Smooth muscle cell of the brain vasculature (primary cell): ENCODE measurements around the gene FBLN5.
A peak's percentile ranks its signal among the peaks of the same experiment; 100 is the strongest.
"Not testable (repeated sequence)": the region's sequence is repeated elsewhere in the genome, so short reads cannot be mapped to it uniquely, and the experiment has no call there.

Source experiments
- DNase-seq: peaks from one replicate; pipeline ENCODE4 v3.0.0-alpha.2; 2012; ENCODE audit warnings: low read depth, low spot score

The FBLN5 gene

DNA sequence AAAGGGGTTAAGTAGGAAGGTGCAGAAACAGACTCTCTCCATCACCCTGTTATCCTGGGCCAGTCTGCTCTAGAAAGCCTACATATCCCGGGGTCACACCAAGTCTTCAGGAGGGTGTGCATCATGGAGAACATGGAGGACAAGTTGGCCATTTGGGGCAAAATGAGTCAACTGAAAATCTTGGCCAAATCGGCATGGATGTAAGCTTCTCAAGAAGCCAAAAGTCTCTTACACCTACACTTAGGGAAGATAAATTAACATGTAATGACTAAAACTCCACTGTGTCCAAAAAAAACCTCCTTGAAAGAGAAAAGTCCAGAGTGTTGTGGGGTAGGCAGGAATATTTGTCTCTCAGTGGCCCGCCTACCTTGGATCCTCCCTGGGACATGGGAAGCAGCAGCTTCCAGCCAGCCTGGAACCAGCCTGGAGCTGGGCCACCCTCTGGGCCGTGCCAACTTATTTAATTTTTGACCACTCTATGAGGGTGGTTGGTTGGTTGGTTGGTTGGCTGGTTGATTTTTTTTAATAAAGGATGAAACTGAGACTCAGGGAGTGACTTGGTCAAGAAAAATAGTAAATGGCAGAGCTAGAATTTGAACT is 62.3 kb downstream of the FBLN5 start:
- DNase-seq = no peak

- no peak for DNase-seq
These were observed 62.8 kb downstream of the FBLN5 start for GRCh38 chr14:91884664-91885063.

DNA sequence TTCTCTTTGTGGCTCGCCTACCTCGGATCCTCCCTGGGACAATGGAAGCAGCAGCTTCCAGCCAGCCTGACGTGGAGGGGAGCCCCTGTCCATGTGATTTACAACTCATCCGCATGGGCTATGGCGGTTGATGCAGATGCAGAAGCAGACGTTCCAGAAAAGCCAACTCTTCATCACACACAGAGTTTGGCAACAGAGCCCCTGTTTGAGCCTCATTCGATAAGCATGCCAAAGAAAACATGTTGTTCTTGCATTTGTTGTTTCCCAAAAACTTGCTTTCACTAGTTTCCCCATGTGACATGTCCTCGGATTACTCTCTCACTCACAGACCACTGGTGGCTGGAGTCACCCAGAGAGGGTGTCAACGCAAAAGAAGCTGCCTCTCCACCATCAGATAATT is 63.7 kb downstream of the FBLN5 start:
- no peak for DNase-seq

DNA sequence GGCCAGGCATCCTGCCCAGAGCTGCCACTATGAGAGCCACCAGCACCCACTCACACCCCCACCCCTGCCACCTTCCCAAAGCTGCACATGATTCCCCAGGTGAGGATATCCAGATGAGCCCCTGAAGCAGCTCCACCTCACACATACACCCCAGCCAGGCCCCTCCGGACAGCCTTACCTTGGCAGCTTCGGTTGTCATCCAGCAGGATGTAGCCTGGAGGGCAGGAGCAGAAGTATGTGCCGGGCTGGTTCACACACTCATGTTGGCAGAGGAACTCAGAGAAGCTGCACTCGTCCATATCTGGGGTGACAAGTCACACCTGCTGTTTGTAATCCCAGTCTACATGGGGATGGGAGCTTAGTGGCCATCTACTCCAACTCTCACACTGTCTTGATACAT is 64.7 kb downstream of the FBLN5 start:
- DNase-seq = no peak

- no peak for DNase-seq
These were observed 65.1 kb downstream of the FBLN5 start for GRCh38 chr14:91882369-91882768.

DNA sequence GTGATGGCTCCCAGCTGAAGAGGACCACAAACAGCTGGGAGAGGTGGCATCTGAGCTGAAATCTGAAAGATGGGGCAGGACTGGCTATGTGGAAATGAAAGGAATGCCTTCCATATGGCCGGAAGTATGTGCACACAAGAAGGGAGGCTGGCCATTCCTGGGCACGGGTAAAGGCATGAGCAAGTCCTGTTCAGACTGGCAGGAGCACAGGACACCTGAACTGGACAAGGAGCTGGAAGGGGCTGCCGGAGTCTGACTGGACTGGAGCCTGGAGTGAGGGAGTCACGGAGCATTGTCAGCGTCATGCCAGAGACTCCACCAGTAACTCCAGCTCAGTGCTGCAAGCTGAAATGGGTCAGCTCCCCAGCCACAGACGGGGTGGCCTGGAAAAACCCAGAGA is 68.3 kb downstream of the FBLN5 start:
- DNase-seq = no peak

- DNase-seq = no peak
These were observed 69.2 kb downstream of the FBLN5 start for GRCh38 chr14:91878274-91878673.

DNA sequence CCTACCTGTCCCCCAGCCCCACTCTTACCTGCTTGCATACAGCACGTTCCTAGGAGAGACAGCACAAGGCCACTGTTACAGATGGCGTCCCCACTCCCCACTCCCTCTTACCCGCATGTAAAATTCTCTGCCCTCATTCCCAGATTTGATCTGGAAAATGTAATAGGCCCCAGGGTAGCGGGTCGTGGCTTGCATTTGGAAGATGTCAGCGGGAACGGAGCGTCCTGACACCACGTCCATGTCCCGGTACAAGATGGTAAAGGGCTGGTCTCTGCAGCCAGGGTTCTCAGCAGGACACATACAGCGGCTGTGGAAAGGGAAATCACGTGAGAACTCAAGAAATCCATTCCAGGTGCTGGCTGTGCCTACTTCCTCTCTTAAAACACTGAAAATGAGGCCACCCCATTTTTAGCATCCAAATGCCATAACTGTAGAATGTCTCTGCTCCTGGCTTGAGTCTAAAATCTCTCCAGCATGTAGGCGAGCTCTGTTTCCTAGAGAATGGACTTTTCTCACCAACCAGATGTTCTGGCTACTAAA is 70.0 kb downstream of the FBLN5 start:
- DNase-seq = no peak

- no peak for DNase-seq
These were observed 71.0 kb downstream of the FBLN5 start for GRCh38 chr14:91876492-91876891.

GRCh38 chr14:91875525-91876286 is 71.8 kb downstream of the FBLN5 start:
- DNase-seq = no peak

DNA sequence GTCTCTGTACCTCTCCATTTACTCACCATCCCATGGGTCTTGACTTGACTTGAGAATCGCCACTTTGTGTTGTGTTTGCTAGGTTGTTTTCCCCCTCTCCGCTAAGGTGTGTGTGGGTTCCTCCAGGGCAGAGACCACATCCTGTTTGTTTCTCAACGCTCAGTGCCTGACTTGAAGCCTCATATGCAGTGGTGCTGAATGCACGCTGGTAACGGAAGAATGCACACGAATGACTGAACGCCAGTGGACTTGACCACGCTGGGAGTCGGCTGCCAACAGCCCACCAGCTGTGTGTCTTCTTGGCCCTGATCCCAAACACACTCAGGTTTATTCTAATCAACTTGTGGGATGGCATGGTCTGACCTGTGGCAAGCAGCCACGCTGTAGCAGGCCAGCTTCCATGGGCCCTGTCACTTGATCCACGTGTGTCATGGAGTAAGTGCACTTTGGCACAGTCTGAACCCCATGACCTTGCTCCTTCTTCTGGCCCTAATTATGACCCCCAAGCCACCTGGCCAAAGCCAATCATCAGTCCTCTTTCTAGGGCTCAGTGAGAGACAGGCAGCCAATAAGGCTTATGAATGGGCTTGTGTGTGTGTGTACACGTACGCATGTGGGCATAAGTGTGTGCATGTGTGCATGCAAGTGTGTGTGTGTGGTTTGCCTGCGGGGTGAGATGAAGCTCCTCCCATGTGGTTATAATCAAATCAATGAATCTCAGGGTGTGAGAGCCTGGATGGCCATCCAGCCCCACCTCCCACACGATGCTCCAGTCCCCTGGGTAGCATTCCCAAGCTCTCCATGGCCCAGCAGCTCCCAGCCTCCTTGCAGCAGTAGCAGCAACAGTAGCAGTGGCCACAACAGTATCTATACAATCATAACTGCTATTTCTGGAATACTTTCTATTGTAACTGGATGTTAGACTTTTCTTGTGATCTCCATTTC is 73.8 kb downstream of the FBLN5 start:
- no peak for DNase-seq

- DNase-seq = no peak
These were observed 74.7 kb downstream of the FBLN5 start for GRCh38 chr14:91872517-91873470.

DNA sequence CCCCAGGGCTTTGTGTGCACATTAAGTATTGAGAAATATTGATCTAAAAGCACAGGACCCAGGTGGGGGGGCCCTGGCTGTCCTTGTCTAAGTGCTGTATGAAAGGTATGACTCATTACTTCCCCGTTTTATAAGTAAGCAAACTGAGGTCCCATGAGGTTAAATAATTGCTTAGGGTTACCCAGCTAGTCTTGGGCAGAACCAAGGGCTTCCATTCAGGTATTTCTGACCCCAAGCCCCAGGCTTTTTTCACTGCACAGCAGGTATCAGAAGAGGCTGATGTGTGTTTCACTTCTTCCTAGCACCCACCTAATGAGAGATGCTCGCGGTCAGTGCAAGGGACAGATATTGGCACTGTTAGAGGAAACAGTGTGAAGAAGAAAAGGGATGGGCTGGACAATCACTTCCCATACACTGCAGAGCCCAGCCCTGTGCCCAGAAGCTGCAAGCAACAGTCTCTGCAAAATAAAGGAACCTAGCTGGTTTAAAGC is 75.4 kb downstream of the FBLN5 start:
- DNase-seq = no peak

DNA sequence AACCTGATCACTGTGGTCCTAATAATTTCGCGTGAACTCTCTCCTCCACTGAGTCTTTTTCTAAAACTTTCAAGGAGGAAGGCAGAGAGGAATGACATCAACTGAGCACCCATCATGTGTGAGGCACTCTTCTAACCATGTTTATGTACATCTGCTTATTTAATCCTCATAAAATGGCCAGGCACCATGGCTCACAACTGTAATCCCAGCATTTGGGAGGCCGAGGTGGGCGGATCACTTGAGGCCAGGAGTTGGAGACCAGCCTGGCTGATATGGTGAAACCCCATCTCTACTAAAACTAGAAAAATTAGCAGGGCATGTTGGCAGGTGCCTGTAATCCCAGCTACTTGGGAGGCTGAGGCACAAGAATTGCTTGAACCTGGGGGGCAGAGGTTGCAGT is 76.1 kb downstream of the FBLN5 start:
- DNase-seq = not testable (repeated sequence)

DNA sequence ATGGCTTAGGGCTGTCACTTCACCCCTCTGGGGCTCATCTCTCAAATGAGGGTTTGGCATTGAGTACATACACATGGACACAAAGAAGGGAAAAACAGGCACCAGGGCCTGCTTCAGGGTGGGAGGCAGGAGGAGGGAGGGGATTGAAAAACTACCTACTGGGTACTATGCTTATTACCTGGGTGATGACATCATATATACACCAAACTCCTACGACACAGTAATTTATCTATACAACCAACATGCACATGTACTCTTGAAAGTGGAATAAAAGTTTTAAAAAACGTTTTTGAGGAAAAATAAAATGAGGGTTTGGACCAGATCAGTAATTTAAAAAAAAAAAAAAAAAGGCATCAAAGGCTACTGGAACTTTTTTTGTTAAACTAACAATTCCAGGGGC is 76.6 kb downstream of the FBLN5 start:
- DNase-seq = no peak

DNA sequence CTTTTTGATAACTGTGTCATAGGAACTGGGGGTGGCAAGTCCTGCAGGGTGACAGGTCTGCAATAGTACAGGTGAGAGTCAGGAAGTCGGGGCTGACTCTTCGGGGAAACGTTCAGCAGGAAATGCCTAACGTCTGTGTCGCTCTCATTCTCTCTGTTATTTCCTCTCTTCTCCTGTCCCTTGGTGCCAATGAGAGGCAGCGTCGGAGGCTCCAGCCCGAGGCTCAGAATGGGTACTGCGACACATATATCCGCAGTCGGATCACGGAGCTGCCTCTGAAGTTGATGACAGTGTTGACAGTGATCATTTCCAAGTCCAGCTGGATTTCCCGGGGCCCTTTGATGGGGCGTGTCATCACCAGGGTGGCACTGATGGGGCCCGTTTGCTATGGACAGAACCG is 77.5 kb downstream of the FBLN5 start:
- DNase-seq = no peak

- DNase-seq = peak; percentile 55
These were observed 77.9 kb downstream of the FBLN5 start for GRCh38 chr14:91869556-91869955.

DNA sequence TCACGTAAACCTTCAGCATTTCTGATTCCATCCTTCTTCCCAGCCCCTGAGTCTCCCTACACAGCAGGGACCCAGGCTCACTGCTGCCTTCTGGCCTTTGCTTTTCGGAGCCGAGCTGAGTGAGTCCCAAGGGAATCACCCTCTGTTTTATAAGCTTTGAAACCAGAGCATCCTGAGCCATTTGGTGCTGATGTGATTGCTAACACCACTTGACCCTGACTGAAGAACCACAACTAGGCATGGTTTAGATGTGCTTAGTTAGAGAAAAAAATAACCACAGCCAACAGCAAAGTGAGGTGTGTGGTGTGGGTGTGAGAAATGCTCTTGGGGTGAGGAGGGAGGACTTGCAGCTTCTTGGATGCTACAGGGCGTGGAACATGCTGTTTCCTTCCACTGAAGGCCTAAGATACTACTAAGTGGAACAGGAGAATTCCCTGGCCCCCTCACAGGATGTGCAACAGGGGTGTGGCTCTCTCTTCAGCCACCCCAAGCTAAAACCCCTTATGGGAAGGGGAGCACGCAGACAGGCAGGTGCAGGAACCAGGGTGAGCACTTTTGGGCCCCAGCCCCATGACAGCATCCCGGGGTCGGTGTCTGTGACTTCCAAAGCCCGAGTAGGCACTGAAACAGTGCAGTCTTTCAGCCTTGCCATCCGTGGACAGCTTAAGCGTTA is 80.0 kb downstream of the FBLN5 start, which contains the start of gene TC2N:
Gene TC2N (minus strand): TSS at position 221 of the 673 bp plus-strand sequence. CDS start 53,767 bp downstream, outside the sequence.
- DNase-seq = no peak

GRCh38 chr14:91866511-91867295 is 80.8 kb downstream of the FBLN5 start:
- no peak for DNase-seq
